H1 (cell line): ENCODE results near the gene GRAP. TPM values are rescaled to one million over a fixed set of nuclear protein-coding genes. Genes with fewer than 3 reads are reported as not detected.
"Not testable (repeated sequence)": the region's sequence is repeated elsewhere in the genome, so short reads cannot be mapped to it uniquely, and the experiment has no call there.

Source experiments
- CTCF ChIA-PET: fragments of 300-600 bp; sonication (Branson Sonifier 250); formaldehyde crosslinking; loops from one replicate; lab custom pipeline; 2021; ENCODE audit not compliant: partially characterized antibody; lab: Charles Lee
- POLR2A ChIA-PET: fragments of 300-600 bp; sonication (Branson Sonifier 250); formaldehyde crosslinking; loops from one replicate; lab custom pipeline; 2021; ENCODE audit warnings: inconsistent platforms; ENCODE audit not compliant: partially characterized antibody; lab: Charles Lee
- DNase-seq, 2 experiments: peaks; one replicate each; pipeline versions ENCODE4 v3.0.0 to v3.0.0-alpha.2; 2010 to 2022; ENCODE audit warnings: low spot score in 2 of 2, low read depth in 1 of 2, mixed read lengths in 1 of 2
- FAIRE-seq: peaks from 2 replicates; lab custom pipeline; 2011; peaks lifted over from hg19 to GRCh38; lab: Jason Lieb, UNC
- H2AFZ ChIP-seq: 2 replicates; pipeline ENCODE4 v1.8.1; 2012; ENCODE audit warnings: low read length, inconsistent platforms
- H2AK5ac ChIP-seq: 2 replicates; pipeline ENCODE4 v1.6.1; 2013; ENCODE audit warnings: low read depth, low read length
- H2BK120ac ChIP-seq: replicated peaks from 2 replicates; pipeline ENCODE3; 2013; ENCODE audit warnings: low read depth, low read length, inconsistent platforms
- H2BK12ac ChIP-seq: 2 replicates; pipeline ENCODE4 v1.6.1; 2013; ENCODE audit warnings: low read depth, low read length
- H2BK15ac ChIP-seq: 2 replicates; pipeline ENCODE4 v1.6.1; 2013; ENCODE audit warnings: low read length
- H2BK20ac ChIP-seq: 2 replicates; pipeline ENCODE4 v1.6.1; 2013; ENCODE audit warnings: low read length
- H2BK5ac ChIP-seq: 2 replicates; pipeline ENCODE4 v1.6.1; 2013; ENCODE audit warnings: low read depth, low read length
- H3K14ac ChIP-seq: 2 replicates; pipeline ENCODE4 v1.6.1; 2013; ENCODE audit warnings: inconsistent platforms; ENCODE audit not compliant: insufficient read length
- H3K18ac ChIP-seq: 2 replicates; pipeline ENCODE4 v1.6.1; 2013; ENCODE audit warnings: low read length; ENCODE audit errors: extremely low read depth
- H3K23ac ChIP-seq: 2 replicates; pipeline ENCODE4 v1.6.1; 2013; ENCODE audit warnings: inconsistent platforms; ENCODE audit not compliant: insufficient read length
- H3K23me2 ChIP-seq: 2 replicates; pipeline ENCODE4 v1.6.1; 2013; ENCODE audit warnings: low read depth, low read length
- H3K27ac ChIP-seq: 2 replicates; pipeline ENCODE4 v1.6.1; 2011; ENCODE audit warnings: low read depth, low read length, inconsistent platforms
- H3K27me3 ChIP-seq, 4 experiments: replicated peaks in 1 of 4; 1 replicate in 1 of 4; 2 replicates in 3 of 4; pipeline versions ENCODE4 v1.6.1 to v1.8.1; 2011 to 2013; ENCODE audit warnings: low read length in 3 of 4, mild to moderate bottlenecking in 3 of 4, inconsistent platforms in 2 of 4, mixed read lengths in 2 of 4, moderate library complexity in 1 of 4; ENCODE audit not compliant: control insufficient read depth in 3 of 4, insufficient read depth in 3 of 4; ENCODE audit errors: extremely low read depth in 1 of 4
- H3K36me3 ChIP-seq, 4 experiments: 2 replicates each; pipeline versions ENCODE4 v1.6.1 to v1.8.1; 2011 to 2013; ENCODE audit warnings: mild to moderate bottlenecking in 4 of 4, low read length in 3 of 4, moderate library complexity in 2 of 4, control low read depth in 1 of 4, inconsistent platforms in 1 of 4; ENCODE audit not compliant: insufficient read depth in 4 of 4, control insufficient read depth in 2 of 4
- H3K4ac ChIP-seq: replicated peaks from 2 replicates; pipeline ENCODE3; 2013; ENCODE audit warnings: low read length, low read depth, mixed read lengths, inconsistent platforms; ENCODE audit not compliant: insufficient read length
- H3K4me1 ChIP-seq, 4 experiments: replicated peaks in 1 of 4; 1 replicate in 1 of 4; 2 replicates in 3 of 4; pipeline versions ENCODE4 v1.6.1 to v1.8.1; 2011 to 2013; ENCODE audit warnings: low read length in 3 of 4, inconsistent platforms in 2 of 4, mixed read lengths in 1 of 4; ENCODE audit not compliant: insufficient read depth in 4 of 4, control insufficient read depth in 3 of 4
- H3K4me2 ChIP-seq, 2 experiments: 2 replicates each; pipeline versions ENCODE4 v1.6.1 to v1.8.1; 2011 to 2013; ENCODE audit warnings: low read depth in 2 of 2, low read length in 2 of 2, control low read depth in 1 of 2, inconsistent platforms in 1 of 2, mild to moderate bottlenecking in 1 of 2; ENCODE audit not compliant: insufficient read depth in 1 of 2
- H3K4me3 ChIP-seq, 4 experiments: fragments of 200-600, 300-600 bp in 1 of 4; sonication (generic), shearing (Covaris generic), sonication (Bioruptor Twin) in 1 of 4; 2 replicates each; pipeline versions ENCODE4 v1.5.1 to v1.8.1; 2011 to 2016; ENCODE audit warnings: low read length in 4 of 4, low read depth in 3 of 4, control low read depth in 2 of 4, inconsistent platforms in 2 of 4, mild to moderate bottlenecking in 2 of 4, mixed read lengths in 1 of 4, moderate library complexity in 1 of 4; ENCODE audit not compliant: insufficient read depth in 2 of 4; ENCODE audit errors: extremely low read depth in 1 of 4
- H3K56ac ChIP-seq: replicated peaks from 2 replicates; pipeline ENCODE3; 2013; ENCODE audit warnings: low read depth, mild to moderate bottlenecking, mixed read lengths, low read length, inconsistent platforms; ENCODE audit not compliant: insufficient read length
- H3K79me1 ChIP-seq: 2 replicates; pipeline ENCODE4 v1.6.1; 2013; ENCODE audit warnings: low read depth, low read length, control low read depth
- H3K79me2 ChIP-seq, 2 experiments: 2 replicates each; pipeline versions ENCODE4 v1.6.1 to v1.8.1; 2012 to 2013; ENCODE audit warnings: low read length in 2 of 2, mild to moderate bottlenecking in 2 of 2, inconsistent platforms in 1 of 2; ENCODE audit not compliant: insufficient read depth in 2 of 2, control insufficient read depth in 1 of 2
- H3K9ac ChIP-seq, 4 experiments: replicated peaks in 1 of 4; 1 replicate in 1 of 4; 2 replicates in 3 of 4; pipeline versions ENCODE4 v1.6.1 to v1.8.1; 2011 to 2013; ENCODE audit warnings: low read depth in 3 of 4, low read length in 3 of 4, control low read depth in 2 of 4, mild to moderate bottlenecking in 2 of 4, moderate library complexity in 2 of 4, inconsistent platforms in 1 of 4; ENCODE audit errors: extremely low read depth in 1 of 4
- H3K9me3 ChIP-seq, 2 experiments: 2 replicates each; pipeline versions ENCODE4 v1.6.1 to v1.8.1; 2012 to 2013; ENCODE audit warnings: mild to moderate bottlenecking in 2 of 2, moderate library complexity in 2 of 2, control low read depth in 1 of 2, inconsistent platforms in 1 of 2, low read depth in 1 of 2, low read length in 1 of 2, mixed read lengths in 1 of 2; ENCODE audit not compliant: insufficient read depth in 2 of 2
- H4K20me1 ChIP-seq, 2 experiments: replicated peaks in 1 of 2; 2 replicates each; pipeline versions ENCODE3 to v1.8.1; 2011 to 2013; ENCODE audit warnings: inconsistent platforms in 2 of 2, low read length in 2 of 2, mild to moderate bottlenecking in 1 of 2; ENCODE audit not compliant: insufficient read depth in 2 of 2, control insufficient read depth in 1 of 2
- H4K5ac ChIP-seq: 2 replicates; pipeline ENCODE4 v1.6.1; 2013; ENCODE audit warnings: low read length, low read depth, mixed read lengths, inconsistent platforms; ENCODE audit not compliant: insufficient read length
- H4K8ac ChIP-seq: 2 replicates; pipeline ENCODE4 v1.8.0; 2013; ENCODE audit warnings: mild to moderate bottlenecking, moderate library complexity, low read length, inconsistent platforms; ENCODE audit not compliant: insufficient read depth; ENCODE audit errors: extremely low read depth
- H4K91ac ChIP-seq: replicated peaks from 2 replicates; pipeline ENCODE3; 2013; ENCODE audit warnings: low read length, mixed read lengths, inconsistent platforms; ENCODE audit not compliant: insufficient read length
- WGBS, 2 experiments: shearing (Covaris generic) in 1 of 2; methylation state at CpG; one replicate each; pipeline versions ENCODE4 v1.1.6 to v1.1.7; 2013 to 2015; ENCODE audit warnings: low lambda C conversion rate in 2 of 2, mixed read lengths in 2 of 2, inconsistent platforms in 1 of 2, low coverage in 1 of 2, missing lambda C conversion rate in 1 of 2; ENCODE audit not compliant: insufficient replicate concordance in 2 of 2, insufficient coverage in 1 of 2, insufficient read length in 1 of 2; ENCODE audit errors: extremely low coverage in 1 of 2, missing lambda C conversion rate in 1 of 2; 5-methylcytosine and 5-hydroxymethylcytosine counted together
- polyA plus RNA-seq, 7 experiments: library from polyadenylated mRNA; depleted of rRNA in 3 of 7; stranded (reverse) in 5 of 7; unstranded in 2 of 7; fragments of >200 nt in 5 of 7; fragments of 200-250 nt in 2 of 7; gene quantifications; 1 replicate in 5 of 7; 2 replicates in 1 of 7; 4 replicates in 1 of 7; pipeline versions ENCODE4 v1.2.1 to v1.2.3, GENCODE V29; 2011 to 2013; ENCODE audit warnings: missing spikeins in 2 of 7, mixed read lengths in 2 of 7
- total RNA-seq: library from RNA; stranded (reverse); fragmentation: NEBNext Ultra II Directional; extraction: Animal tissue kit (Norgen Biotek cat#: 25700); gene quantifications from 2 replicates; pipeline ENCODE4 v1.2.1, GENCODE V29; 2021

Gene GRAP
- total and polyA plus RNA-seq, 2 of the 8 experiments (the other 6 are each of a cell fraction or from before 2014, with no cell fraction given): 0.18 to 0.24 TPM

- POLR2A ChIA-PET, H3K9me3 ChIP-seq, H3K23me2 ChIP-seq, H2BK20ac ChIP-seq, H3K4me3 ChIP-seq, H4K91ac ChIP-seq, CTCF ChIA-PET, H3K79me2 ChIP-seq, H3K4ac ChIP-seq, H4K20me1 ChIP-seq, H3K56ac ChIP-seq, H3K27ac ChIP-seq, H2BK5ac ChIP-seq, H3K9ac ChIP-seq, H3K27me3 ChIP-seq, H3K14ac ChIP-seq, H2AK5ac ChIP-seq, H4K8ac ChIP-seq, H3K4me1 ChIP-seq, H2BK15ac ChIP-seq, H3K36me3 ChIP-seq, H3K18ac ChIP-seq, DNase-seq, H3K23ac ChIP-seq, FAIRE-seq, H2BK120ac ChIP-seq, H3K4me2 ChIP-seq, H2BK12ac ChIP-seq, H4K5ac ChIP-seq, H3K79me1 ChIP-seq, H2AFZ ChIP-seq: not testable (repeated sequence)
- WGBS, 2 experiments: no CpG with 5 or more reads among the region's 5 CpGs
Observed at GRCh38 chr17:19030771-19031449, 15.8 kb downstream of the GRAP start.

GRCh38 chr17:19029740-19030139 is 17.0 kb downstream of the GRAP start:
- H2AFZ ChIP-seq, H3K4ac ChIP-seq, H2AK5ac ChIP-seq, H3K27ac ChIP-seq, H3K56ac ChIP-seq, POLR2A ChIA-PET, H2BK5ac ChIP-seq, H4K20me1 ChIP-seq, H2BK15ac ChIP-seq, H3K9ac ChIP-seq, H3K9me3 ChIP-seq, H3K18ac ChIP-seq, H3K23me2 ChIP-seq, H2BK120ac ChIP-seq, H3K23ac ChIP-seq, H3K4me3 ChIP-seq, DNase-seq, H4K5ac ChIP-seq, H4K91ac ChIP-seq, H3K36me3 ChIP-seq, H3K14ac ChIP-seq, H2BK12ac ChIP-seq, H3K79me1 ChIP-seq, H3K79me2 ChIP-seq, CTCF ChIA-PET, H3K4me2 ChIP-seq, H2BK20ac ChIP-seq, H3K27me3 ChIP-seq, H4K8ac ChIP-seq, H3K4me1 ChIP-seq: not testable (repeated sequence)
- WGBS, 2 experiments: no CpG with 5 or more reads among the region's 5 CpGs
- FAIRE-seq: peak; percentile 77
